HG03066 (cell line): ENCODE results near the gene HOXD11.

Experiments
- ATAC-seq: cut with Tn5 transposase; IDR thresholded peaks from one replicate; pipeline ENCODE4 v1.9.1; 2021; ENCODE audit warnings: low read depth; ENCODE audit not compliant: unreplicated experiment

HOXD11 gene

GRCh38 chr2:176092270-176093144 lies 14.6 kb upstream of the HOXD11 start, which contains the start of gene HOXD13:
Gene HOXD13 (plus strand): TSS chr2:176092721. CDS start chr2:176092891, 170 bp downstream.
- ATAC-seq, result no peak

DNA sequence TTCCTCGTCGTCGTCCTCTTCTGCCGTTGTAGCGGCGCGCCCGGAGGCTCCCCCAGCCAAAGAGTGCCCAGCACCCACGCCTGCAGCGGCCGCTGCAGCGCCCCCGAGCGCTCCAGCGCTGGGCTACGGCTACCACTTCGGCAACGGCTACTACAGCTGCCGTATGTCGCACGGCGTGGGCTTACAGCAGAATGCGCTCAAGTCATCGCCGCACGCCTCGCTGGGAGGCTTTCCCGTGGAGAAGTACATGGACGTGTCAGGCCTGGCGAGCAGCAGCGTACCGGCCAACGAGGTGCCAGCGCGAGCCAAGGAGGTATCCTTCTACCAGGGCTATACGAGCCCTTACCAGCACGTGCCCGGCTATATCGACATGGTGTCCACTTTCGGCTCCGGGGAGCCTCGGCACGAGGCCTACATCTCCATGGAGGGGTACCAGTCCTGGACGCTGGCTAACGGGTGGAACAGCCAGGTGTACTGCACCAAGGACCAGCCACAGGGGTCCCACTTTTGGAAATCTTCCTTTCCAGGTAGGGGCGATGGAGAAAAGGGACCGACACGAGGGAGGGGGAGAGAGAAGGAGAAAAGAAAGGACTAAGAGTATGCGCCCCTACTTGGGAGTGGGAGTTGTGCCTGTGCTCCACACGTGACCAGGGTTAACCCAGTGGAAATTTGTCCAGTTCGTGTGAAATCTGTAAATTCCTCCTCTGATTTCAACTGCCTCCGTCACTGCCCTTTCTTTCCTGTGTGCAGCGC lies 13.8 kb upstream of the HOXD11 start:
- no peak for ATAC-seq

DNA sequence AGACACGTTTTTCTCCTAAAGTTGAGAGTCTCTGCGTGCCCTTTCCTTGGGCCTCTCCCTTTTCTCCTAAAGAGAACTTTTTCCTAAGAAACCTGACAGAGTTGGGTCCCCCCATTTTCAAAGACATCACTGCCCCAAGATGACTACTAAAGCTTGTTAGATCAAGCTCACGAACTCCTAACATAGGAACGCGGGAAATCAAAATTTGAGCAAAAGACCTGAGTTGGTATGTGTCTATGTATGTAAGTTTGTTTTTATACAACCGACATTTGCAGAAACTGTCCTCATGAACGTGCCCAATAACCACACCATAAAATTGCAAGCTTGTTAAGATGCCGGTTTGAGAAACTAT lies 13.2 kb upstream of the HOXD11 start:
- ATAC-seq, result no peak

GRCh38 chr2:176094349-176094748 lies 12.7 kb upstream of the HOXD11 start:
- ATAC-seq, result no peak

DNA sequence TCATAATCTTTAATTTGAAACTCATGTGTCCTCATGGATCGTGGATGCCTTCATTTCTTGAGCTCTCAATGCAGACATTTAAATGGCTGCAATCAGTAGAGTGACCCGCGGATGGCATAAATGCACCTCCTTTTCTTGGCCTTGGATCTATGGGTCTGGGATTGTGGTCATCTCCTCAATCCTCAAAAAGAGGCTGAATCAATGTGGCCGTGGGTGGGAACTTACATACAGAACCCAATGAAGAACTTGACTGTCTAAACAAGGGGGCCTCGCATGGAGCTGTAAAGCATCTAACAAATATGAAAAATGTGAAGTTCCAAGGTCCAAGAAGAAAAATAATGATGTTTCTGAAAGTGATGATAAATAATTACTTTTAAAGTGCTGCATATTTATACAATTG lies 11.7 kb upstream of the HOXD11 start:
- no peak for ATAC-seq

DNA sequence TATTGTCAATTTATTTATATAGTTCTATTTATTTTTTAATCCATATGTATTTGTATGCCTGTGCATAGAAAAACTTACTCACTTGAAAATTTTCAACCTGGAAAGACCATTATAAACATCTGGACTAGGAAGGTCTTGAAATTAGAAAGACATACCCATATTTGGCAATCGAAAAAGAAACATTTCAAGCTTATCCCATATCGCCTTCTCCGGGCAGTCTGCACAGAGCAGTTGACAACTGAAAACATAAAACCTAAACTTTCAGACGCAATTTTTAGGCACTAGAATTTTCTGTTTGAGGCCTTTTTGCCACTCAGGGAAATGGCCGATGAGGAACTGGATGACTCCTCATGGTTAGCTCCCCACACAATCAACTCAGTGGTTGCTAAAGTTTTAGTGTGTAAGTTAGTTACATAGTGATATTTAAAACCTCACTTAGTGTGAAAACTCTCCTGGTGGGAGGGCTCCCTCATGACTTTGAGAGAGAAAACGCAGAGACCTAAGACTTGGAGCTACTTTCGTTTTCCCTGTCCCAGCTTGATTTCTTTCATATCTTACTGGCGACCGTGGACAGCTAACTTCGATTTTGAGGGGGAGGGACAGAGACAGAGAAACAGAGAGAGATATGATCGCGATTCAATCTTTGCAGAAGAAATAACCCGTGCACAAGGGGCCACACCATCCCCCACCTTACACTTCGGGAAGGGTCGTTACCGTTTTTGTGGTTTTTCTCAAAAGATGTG lies 10.7 kb upstream of the HOXD11 start:
- ATAC-seq, result no peak

GRCh38 chr2:176096986-176097819 lies 9.9 kb upstream of the HOXD11 start:
- ATAC-seq, result peak; percentile 84

- ATAC-seq, result no peak
Measured at GRCh38 chr2:176097820-176098365, 9.2 kb upstream of the HOXD11 start.

GRCh38 chr2:176098366-176099158 lies 8.5 kb upstream of the HOXD11 start:
- ATAC-seq, result no peak

GRCh38 chr2:176099159-176099727 lies 7.8 kb upstream of the HOXD11 start:
- ATAC-seq, result no peak

DNA sequence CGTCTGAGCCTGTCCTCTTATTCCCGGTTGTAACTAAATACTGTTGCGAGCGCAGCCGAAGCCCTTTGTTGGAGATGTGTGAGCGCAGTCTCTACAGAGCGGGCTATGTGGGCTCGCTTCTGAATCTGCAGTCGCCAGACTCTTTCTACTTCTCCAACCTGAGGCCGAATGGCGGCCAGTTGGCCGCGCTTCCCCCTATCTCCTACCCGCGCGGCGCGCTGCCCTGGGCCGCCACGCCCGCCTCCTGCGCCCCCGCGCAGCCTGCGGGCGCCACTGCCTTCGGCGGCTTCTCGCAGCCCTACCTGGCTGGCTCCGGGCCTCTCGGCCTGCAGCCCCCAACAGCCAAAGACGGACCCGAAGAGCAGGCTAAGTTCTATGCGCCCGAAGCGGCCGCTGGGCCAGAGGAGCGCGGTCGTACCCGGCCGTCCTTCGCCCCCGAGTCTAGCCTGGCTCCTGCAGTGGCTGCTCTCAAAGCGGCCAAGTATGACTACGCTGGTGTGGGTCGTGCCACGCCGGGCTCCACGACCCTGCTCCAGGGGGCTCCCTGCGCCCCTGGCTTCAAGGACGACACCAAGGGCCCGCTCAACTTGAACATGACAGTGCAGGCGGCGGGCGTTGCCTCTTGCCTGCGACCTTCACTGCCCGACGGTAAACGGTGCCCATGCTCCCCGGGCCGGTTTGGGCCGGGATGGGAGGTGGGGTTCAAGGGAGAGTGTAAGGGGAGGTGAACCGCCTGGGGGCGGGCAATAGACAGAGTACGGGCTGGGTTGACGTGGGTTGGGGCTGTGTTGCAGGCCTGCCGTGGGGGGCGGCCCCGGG lies 7.1 kb upstream of the HOXD11 start, which contains the start of gene HOXD12:
Gene HOXD12 (plus strand): TSS at position 68 of the 819 bp plus-strand sequence. CDS start 7 bp downstream, at position 75.
- ATAC-seq, result no peak

DNA sequence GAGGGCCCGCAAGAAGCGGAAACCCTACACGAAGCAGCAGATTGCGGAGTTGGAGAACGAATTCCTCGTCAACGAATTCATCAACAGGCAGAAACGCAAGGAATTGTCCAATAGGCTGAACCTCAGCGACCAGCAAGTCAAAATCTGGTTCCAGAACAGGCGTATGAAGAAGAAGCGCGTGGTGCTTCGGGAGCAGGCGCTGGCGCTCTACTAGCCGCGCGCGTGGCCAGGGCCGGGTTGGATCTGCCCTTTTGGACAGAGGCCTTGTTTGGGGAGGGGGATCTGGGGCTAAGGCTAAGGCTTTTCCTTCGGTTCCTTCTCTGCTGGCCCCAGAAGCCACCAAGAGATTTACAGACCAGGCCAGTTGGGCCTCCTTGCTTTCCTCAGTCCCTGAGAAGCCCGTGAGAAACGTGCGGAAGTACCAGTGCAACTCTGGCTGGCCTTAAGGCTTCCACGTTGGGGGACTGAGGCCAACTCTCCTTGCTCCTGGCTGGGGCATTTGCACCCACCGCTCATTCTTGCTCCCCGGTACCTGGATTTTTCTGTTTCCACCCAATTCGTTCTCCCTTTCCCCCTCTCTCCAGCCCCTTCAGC lies 6.4 kb upstream of the HOXD11 start:
- no peak for ATAC-seq

DNA sequence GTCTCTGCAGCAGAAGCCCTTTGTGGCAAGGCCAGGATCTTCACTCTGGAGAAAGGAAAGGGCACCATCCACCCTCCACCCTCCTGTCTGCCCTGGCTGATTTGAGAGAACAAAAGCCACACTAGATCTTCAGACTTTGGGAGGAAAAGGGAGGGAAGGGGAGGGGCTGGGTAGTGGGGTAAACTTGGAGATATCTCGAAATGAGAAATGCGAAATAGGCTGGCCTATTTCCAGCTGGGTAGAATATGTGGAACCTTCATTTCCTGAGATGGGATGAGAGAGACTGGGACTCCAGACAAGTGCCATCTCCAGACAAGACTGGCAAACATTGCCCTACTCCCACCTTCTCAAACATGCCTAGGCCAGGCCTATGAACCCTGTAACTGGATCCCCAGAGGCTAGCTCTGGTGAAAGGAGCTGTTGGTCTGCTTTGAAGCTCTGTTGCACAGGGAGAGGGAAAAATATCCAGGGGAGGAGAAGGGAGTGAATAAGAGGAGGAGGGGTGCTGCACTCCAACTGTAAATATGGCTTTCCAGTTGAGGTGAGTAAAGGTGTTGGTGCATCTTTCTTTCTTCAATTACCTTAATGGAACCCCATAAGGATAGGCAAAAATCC lies 5.8 kb upstream of the HOXD11 start:
- no peak for ATAC-seq

- ATAC-seq, result no peak
Measured at GRCh38 chr2:176101842-176102241, 5.2 kb upstream of the HOXD11 start.

GRCh38 chr2:176102309-176102866 lies 4.7 kb upstream of the HOXD11 start:
- no peak for ATAC-seq

GRCh38 chr2:176103194-176103593 lies 3.9 kb upstream of the HOXD11 start:
- no peak for ATAC-seq
